C1 segment of cervical spinal cord (tissue), 14 donors: ENCODE data around the gene SPRY1.

Source experiments
- DNase-seq, 14 donors: peaks; one replicate each; lab custom pipeline; 2025; lab: John Stamatoyannopoulos, UW

SPRY1 gene, protein sequence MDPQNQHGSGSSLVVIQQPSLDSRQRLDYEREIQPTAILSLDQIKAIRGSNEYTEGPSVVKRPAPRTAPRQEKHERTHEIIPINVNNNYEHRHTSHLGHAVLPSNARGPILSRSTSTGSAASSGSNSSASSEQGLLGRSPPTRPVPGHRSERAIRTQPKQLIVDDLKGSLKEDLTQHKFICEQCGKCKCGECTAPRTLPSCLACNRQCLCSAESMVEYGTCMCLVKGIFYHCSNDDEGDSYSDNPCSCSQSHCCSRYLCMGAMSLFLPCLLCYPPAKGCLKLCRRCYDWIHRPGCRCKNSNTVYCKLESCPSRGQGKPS

DNA sequence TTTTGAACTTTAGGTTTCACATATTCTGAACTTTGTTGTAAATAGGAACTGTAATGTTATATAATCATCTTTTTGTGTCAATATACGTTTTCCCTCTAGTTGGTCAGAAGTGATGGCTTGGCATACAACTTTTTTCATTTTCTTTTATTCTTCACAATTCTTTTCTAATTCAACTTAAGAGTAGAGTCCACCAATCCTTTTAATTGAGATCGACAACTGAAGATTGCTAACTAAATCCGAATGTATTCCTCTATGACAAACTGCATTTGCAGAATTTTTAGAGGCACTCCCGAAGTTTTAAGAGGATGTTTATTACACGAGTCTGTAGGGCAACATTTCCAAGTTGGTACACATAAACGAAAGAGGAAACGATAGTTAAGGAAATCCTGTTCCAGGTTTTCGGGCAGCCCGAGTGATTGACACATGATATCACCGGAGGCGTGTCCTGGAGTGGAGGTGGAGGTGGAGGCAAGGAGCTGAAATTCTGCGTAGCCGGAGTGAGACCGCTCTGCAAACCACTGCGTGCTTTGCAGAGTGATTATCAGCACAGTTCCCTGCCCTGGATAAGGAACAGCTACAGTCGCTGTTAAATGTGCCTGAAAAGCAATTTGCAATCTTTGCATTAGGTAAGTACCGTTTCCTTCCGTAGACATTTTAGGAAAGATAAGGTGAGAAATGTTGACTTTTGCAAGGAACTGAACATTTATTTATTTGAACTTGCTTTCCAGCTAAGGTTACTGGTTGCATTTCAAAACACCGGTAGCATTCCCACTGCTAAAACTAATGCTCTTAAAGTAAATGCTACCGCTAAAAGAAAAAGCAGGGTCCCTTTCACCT is at the start of gene SPRY1:
Gene SPRY1, plus strand, starts transcription at position 489 of the 837 bp plus-strand sequence. CDS start 4,797 bp downstream, outside the sequence.
- DNase-seq: peak in 13 of 14 donors; percentile 13 to 90 (median 60)

DNA sequence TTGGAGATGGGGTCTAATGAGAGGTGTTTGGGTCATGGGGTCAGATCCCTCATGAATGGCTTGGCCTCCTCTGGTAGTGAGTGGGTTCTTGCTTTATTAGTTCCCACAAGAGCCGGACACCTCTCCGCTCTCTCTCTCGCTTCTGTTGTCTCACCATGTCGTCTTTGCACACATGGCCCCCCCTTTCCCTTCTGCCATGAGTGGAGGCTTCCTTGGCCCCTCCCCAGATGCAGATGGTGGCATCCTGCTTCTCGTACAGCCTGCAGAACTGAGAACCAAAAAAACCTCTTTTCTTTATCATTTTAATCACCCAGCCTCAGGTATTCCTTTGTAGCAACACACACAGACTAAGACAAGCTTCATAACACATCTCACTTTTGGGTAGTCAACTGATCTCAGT is 49.6 kb upstream of the SPRY1 start:
- DNase-seq: no peak

DNA sequence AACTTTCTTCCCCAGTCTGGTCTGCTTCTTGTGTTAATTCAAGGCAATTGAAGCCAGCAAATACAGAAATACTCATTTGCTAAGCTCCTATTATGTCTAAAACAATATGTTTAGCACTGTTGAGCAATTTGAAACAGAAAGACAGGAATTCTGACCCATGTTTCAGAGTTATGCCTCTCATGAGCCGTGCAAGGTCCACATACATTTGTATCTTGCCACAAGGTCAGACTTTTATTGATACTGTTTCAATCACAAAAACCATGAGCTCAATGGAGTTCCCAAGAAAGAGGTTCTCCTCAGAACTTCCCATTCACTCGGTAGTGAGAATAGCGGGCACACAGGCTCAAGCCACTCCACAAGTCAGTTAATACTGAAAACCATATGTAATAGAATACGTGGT is 47.6 kb upstream of the SPRY1 start:
- DNase-seq: no peak

DNA sequence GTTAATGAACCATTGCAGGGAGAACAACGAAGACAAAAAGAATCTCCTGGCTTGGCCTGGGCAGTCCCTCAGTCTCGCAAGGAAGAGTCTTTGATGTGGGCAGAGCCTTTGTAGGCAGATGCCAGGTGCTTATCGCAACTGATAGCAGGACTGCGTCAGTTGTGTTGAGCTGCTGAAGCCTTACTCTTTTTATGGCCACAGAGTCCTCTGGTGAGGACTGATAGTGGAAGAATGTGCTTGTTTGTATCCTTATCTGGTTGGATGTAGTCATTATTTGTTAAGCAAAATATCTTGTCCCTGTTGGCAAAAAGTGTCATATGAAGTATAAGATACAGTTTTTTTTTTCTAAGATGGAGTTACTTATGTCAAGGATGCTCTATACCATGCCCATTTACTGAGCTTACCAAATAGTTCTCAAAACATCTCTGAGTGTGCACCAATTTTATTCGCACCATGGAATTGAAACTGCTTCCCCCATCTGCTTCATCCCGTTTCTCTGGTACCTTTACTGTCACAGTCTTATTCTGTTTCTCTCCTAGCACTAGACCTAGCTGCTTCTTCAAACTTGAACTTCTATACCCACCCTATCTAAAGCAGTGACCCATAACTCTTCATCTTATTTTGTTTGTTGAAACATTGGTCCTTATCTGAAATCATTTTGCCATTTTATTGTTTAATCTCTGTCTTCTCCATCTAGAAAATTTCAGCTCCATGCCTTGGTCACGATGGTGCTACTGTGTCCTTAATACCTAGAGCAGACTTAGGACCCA is 47.0 kb upstream of the SPRY1 start:
- DNase-seq: no peak

DNA sequence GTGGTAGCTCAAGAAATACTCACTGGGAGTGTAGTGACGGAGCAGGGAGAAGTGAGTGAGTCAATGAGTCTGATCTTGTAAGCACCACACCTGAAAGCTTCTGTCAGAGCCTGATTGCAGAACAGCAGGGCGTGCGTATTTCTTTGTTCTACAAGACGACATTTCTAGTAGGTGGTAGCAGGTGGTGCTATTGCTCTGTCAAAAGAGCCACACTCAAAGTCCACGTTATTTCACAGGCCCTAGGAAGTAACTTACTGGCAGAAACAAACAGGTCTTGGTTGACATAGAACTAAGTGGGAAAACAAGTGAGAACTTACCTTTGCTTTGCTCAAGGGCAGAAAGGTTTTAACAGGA is 46.4 kb upstream of the SPRY1 start:
- DNase-seq: no peak

DNA sequence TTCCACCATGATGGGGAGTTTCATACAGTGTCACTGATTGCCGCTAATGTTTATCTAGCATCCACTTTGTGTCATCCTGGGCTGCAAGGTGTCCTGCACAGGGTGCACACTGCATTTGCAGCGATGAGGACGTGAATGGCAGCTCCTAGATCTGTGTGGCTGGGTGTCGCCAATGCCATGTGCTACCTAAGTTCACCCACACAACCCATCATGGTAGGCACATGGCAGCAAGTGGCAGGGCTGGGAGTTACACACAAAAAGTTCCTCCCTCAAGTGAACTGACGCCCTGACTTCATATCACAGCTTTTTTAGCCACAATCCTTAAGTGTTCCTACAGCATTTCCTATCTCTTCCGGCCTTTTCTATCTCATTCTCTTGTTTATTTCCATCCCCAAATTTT is 45.9 kb upstream of the SPRY1 start:
- DNase-seq: no peak

DNA sequence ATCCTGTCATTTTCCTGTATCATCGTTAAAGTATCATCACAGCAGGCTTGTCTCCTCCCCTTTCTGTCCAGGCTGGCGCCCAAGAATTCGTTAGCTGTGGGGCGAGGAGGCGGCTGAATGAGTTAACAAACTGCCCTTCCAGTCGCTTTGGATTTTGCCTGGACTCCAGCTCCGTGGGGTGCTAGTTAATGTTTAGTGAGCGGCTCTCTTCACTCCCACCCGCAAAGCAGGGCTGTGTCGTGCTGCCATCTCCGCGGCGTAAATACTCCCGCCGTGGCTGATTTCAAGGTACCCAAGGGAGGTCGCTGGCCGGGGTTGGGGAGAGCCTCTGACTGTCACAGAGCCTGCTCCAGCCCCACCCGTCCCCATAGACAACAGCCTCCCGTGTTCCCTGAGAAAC is 44.9 kb upstream of the SPRY1 start:
- DNase-seq: peak in 1 of 14 donors; percentile 4

DNA sequence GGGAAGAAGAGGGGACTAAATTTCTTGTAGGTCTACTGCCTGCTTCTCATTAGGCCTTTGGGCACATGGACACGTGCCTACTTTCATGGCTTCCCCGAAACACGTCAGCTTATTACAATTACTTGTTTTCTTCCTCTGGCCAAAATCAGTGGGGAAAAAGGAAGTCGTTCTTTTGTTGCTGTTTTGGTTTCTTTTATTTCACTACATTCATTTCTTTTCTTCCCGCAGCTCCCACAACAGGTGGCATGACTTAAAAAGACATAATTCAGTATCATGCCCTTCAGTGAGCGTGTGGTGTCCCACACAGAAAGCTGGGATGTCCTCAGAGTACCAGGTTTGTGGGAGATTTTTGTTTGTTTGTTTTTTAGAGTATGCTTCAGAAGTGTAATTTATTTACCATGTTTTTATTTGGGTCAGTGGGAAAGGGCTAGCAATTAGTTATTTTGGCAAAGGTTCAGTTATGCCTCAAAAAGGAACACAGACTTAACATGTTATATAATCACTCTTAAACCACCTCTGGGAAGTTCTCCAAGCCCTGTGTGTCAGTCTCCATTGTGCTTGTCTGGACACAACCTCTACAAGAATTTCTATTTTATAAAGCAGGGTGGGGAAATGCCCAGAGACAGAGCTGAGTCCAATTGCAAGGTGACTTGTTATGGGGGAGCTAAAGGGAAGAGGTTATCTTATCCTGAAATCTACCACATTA is 44.2 kb upstream of the SPRY1 start:
- DNase-seq: peak in 2 of 14 donors; percentile 3

DNA sequence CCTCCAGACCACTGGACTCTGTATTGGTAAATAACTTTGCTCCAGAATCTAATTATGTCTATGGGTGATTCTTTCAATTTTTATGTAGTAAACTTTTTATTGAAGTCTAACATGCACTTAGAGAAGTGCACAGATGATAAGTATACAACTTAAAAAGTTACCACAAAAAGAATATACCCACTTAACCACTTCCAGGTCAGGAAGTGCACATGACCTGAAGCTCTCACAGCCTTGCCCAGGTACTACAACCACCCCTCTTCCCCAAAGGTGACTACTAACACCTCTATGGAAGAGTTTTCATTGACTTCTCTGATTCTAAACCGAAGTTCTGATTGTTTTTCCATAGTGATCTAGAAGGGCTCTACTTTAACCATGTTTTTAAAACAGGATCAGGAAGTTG is 43.6 kb upstream of the SPRY1 start:
- DNase-seq: no peak

DNA sequence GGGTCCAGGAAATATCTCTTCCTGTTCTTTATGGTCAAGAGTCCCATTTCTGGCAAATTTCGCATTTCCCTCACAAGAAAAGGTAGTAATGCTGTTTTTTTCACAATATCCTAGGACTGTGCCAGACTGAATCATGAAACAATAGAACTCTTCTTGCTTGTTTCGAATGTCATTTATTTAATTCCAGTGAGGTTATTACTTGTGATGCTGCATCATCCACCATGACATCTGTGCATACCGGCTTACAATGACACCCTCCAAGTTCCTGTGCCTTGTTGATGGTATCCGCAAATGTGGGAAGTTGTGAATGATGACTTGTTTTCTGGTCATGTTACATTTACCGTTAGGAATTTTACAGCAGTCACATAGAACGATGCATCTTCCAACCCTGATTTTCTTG is 42.9 kb upstream of the SPRY1 start:
- no peak for DNase-seq

DNA sequence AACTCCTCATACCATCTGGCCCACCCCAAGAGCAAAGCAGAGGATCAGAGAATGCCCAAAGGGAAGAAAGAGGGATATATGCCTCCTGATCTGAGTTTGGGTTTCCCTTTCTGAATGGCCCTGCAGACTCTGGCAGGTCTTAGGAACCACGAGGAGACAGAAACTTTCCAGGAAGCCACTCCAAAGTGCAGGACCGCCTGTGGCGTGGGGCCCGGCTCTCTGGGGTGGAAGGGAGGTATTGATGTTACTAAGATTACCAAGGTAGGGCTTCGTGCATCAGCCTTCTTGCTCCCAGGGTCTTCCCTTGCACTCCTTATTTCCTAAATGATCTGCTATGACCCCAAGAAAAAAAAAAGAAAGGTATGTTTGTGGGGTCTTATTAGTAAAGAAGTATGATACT is 41.9 kb upstream of the SPRY1 start:
- no peak for DNase-seq

DNA sequence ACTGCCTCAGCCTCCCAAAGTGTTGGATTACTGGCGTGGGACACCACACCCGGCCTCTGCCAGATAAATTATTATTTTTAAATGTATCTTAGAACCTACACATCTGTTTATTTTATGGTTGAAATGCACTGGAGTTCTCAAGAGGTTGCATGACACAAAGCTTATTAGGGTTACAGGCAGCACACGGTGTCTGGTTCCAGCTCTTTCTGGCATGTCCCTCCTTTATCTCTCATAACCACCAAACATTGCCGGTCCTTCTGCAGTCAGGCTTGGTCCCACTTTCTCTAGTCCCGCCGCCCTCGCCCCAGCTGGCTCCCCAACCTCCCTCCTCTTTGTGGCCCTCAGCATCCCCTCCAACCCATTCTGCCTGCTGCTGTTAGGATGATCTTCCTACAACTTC is 39.7 kb upstream of the SPRY1 start:
- DNase-seq: no peak

DNA sequence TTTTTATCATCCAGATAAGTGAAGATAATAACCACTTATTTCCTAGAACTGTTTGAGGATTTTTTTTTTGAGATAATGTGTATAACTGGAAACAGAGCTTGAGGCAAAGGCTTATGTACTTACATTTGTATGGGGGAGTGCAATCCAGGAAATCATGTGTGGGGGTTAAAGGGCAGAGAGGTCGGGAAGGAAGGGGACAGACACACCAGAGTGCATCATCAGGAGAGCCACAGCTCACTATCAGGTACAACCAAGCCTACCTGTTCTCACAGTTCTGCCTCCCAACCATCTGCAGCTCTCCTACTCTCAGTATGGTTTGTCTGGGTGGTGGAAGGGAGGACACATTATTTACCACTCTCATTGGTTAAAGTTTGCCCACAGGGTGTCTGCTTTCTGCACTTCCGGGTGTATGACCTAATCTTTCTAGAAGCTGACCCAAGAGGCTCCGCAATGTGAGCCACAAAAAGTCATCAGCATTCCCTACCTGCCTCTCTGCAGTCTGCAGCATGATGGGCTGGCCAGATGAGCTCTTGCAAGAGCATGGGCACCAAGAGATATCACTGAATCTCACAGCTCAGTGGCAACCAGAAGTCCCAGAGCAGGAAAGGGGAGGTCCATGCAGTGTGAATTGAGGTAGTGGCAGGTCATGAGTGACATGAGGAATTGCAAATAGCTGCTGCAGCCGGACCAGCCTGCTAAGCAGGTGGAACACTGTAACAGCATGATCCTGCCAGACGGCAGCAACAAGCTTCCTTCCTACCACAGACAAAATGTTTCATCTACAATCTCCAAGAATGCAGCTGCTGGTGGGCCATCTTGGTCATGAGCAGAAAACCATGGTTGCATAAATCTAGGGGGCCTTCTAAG is 36.9 kb upstream of the SPRY1 start:
- DNase-seq: no peak

DNA sequence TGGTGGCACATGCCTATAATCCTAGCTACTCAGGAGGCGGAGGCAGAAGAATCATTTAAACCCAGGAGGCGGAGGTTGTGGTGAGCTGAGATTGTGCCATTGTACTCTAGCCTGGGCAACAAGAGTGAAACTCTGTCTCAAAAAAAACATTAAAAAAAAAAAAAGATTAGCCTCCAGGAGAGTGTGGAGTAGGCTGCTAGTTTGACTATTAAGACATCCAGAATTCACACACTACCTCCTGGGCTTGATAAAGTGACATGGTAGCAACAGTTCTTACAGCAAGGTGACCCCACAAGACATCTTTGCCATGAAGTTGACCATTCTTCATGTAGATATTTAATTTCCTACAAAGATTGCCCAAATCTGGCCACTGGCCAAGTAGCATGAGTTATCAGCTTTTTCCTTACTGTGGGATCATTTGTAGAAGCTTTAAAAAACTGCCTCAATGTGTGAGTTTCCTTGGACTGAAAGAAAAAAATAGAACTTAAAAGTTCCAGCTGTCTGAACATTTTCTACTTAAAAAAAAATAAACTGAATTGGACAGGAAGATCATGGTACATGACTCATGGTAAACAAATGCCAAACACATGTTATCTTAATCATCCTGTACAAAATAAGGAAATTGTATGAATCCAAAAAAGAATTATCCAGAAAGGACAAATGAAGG is 35.3 kb upstream of the SPRY1 start:
- no peak for DNase-seq

DNA sequence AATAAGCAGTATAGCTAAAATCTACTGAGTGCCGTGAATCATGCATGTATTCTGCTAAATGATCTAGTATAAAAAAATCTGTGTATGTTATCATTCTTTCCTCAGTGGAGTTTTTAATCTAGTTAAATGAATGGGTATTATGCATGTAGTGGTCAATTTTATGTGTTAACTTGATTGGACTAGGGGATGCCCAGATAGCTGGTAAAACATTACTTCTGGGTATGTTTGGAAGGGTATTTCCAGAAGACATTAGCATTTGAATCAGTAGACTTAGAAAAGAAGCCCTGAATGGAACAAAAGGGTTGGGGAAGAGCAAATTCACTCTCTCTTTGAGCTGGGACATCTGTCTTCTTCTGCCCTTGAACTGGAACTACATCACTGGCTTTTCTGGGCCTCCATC is 34.5 kb upstream of the SPRY1 start:
- DNase-seq: no peak

DNA sequence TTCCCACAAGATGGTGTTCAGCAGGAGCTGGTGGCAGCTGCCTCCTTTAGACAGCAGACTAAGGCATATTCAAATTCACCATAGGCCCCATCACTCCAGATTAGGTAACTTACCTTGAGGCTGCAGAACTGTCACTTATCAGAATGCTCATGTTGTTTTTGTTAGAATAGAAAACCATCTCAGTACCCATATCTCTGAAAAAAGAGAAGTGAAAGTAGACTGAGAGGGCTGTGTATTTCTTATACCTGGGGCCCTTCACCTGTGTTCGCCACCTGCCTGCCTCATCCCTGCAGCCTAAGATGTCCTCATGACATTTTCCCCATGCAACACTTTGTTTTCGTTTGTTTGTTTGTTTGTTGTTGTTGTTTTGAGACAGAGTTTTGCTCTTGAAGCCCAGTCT is 32.9 kb upstream of the SPRY1 start:
- no peak for DNase-seq

DNA sequence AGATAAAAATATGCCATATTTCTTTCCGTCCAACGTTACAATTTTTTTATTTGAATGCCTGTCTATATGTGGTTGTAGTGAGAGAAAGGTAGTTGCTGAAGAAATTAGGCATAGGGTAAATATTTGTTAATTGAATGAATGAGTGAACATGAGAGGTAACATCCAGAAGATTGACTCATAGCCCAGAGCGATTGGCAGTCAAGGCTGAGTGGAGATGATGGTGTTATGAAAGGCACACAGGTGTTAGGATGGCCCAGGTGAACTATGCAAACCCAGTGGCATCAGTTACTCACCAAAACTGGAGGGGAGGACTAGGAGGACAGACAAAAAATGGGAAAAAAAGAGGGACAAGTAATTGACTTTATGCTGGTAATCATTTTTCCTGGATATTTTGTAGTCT is 31.7 kb upstream of the SPRY1 start:
- DNase-seq: no peak

DNA sequence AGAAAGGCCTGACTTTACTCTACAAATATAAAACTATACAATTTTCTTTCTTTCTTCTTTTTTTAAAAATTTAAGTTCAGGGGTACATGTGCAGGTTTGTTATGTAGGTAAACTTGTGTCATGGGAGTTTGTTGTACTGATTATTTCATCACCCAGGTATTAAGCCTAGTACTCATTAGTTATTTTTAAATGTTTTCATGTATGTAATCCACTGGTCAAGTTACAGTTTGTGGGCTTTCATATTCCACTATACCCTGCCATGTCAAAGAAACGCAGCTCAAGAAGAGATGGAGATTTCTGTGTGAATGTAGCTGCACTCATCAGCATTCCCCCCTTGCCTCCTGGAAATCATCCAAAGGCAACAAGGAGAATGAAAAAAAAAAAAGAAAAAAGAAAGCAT is 31.2 kb upstream of the SPRY1 start:
- no peak for DNase-seq

DNA sequence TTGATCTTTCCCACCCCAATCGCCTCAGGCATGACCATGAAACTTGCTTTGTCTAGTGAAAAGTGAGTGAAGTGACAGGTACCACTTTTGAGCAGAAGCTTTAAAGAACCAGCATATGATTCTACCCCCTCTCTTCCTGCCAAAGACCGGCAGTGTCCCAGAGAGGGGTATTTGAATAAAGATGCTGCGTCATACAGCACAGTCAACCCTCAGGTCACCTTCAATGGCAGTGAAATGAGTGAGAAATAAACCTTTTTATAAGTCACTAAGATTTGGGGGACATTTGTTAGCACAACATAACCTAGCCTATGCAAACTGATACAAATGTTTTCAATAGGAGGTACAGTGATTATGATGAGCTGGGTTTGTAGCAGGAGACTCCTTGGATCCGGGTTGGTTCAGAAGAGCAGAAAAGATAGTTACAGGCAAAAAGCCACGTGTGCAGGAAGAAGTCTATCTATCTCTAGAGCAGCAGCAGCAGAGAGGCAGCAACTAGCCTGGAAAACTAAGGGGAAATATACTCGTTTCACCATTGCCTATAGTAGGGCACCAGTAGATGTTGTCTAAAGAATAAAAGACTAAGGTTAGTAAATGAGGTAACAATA is 30.3 kb upstream of the SPRY1 start:
- DNase-seq: no peak

DNA sequence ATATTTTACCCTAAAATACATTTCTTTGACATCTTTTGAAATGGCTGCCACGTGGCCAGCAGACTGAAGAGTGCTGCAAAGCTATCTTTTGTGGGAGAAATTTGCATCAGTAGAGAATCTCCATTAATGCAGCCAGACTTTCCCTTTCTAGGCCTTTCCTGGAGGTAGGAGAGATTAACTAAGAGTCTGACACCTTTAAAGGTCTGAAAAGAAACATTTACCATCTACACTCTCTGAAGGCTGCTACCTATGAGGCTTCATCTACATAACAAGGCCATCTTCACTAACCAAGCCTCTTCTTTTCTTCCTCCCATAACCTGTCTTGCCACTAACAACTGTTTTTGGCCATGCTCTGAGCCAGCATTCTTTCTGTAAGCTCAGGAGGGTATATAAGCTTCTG is 17.8 kb upstream of the SPRY1 start:
- no peak for DNase-seq
